Lung (tissue), 12 donors: ENCODE data around the gene CA14. TPM values are rescaled to one million over a fixed set of nuclear protein-coding genes. Genes with fewer than 3 reads are reported as not detected.

Source experiments
- ATAC-seq: fragments of 200-7000 bp; cut with Tn5 transposase; one replicate; pipeline ENCODE4 v1.9.1; 2020; ENCODE audit warnings: moderate number of reproducible peaks; ENCODE audit not compliant: insufficient read depth, low FRiP score
- DNase-seq, 3 donors: peaks; one replicate each; pipeline ENCODE4 v3.0.0-alpha.2; 2013 to 2017
- H3K27ac ChIP-seq, 2 donors: one replicate each; pipeline ENCODE4 v1.5.1; 2013; ENCODE audit warnings: mild to moderate bottlenecking in 2 of 2, moderate library complexity in 2 of 2, control low read depth in 1 of 2, inconsistent platforms in 1 of 2, low read depth in 1 of 2, low read length in 1 of 2
- H3K27me3 ChIP-seq, 3 donors: one replicate each; pipeline ENCODE4 v1.5.1; 2013; ENCODE audit warnings: low read length in 2 of 3; ENCODE audit not compliant: control insufficient read depth in 3 of 3, insufficient read depth in 3 of 3
- H3K36me3 ChIP-seq, 4 donors: one replicate each; pipeline ENCODE4 v1.5.1; 2013; ENCODE audit warnings: low read length in 4 of 4, mild to moderate bottlenecking in 1 of 4, moderate library complexity in 1 of 4; ENCODE audit not compliant: control insufficient read depth in 4 of 4, insufficient read depth in 4 of 4
- H3K4me1 ChIP-seq, 5 donors: one replicate each; pipeline ENCODE4 v1.5.1; 2013; ENCODE audit warnings: low read length in 5 of 5, mild to moderate bottlenecking in 2 of 5, moderate library complexity in 1 of 5; ENCODE audit not compliant: control insufficient read depth in 5 of 5, insufficient read depth in 5 of 5
- H3K4me3 ChIP-seq: one replicate; pipeline ENCODE4 v1.5.1; 2013; ENCODE audit warnings: mild to moderate bottlenecking, control low read depth, moderate library complexity
- H3K9ac ChIP-seq, 2 donors: one replicate each; pipeline ENCODE4 v1.5.1; 2013; ENCODE audit warnings: low read length in 2 of 2, control low read depth in 1 of 2; ENCODE audit not compliant: insufficient read depth in 1 of 2
- H3K9me3 ChIP-seq, 4 donors: one replicate each; pipeline ENCODE4 v1.5.1; 2013; ENCODE audit warnings: low read length in 3 of 4, mild to moderate bottlenecking in 1 of 4, moderate library complexity in 1 of 4; ENCODE audit not compliant: control insufficient read depth in 4 of 4, insufficient read depth in 3 of 4
- WGBS, 2 donors: extraction: QIAGEN DNeasy Blood & Tissue Kit; methylation state at CpG; one replicate each; pipeline ENCODE4 v1.1.7; 2013; 5-methylcytosine and 5-hydroxymethylcytosine counted together
- polyA plus RNA-seq, 2 donors: library from polyadenylated mRNA; stranded (reverse); fragments of 200-250 nt; gene quantifications; one replicate each; pipeline ENCODE4 v1.2.1, GENCODE V29; 2013
- total RNA-seq, 2 donors: library from RNA; depleted of rRNA in 1 of 2; stranded (reverse); fragments of >200 nt in 1 of 2; gene quantifications; one replicate each; pipeline ENCODE4 v1.2.1, GENCODE V29; 2014 to 2021
- TF ChIP-seq, protein P1 (sequence below): IDR thresholded peaks from 2 replicates; pipeline ENCODE4 v1.5.1; 2012; ENCODE audit warnings: mild to moderate bottlenecking; ENCODE audit errors: control extremely low read depth, extremely low read depth
- donor health status: control.
- donor health status: control.
- donor health status: Bipolar disorder and iron deficiency.
- donor health status: healthy.
- donor health status: DM: yes; HTN: yes; CAD: no.

The CA14 gene
- total and polyA plus RNA-seq, 4 donors: 0.14 to 0.40 (median 0.24) TPM

DNA sequence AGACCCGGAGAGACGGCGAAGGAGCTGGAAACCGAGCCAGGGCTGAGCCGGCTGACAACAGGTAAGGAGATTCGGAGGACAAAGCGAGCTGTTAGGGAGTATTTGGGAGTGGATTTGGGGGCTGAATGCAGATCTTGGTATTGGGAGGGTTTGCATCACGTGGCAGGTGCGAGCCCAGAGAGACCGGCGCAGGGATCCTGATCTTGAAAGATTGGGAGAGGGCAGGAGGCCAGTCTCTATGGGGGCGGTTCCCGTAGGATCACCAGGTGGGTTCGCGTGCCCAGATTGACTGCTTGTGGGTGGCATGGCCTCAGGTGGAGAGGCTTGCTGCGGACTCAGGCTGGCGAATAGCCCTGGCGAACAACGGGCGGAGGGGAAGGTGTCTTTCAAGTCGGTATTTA, 25.0 kb downstream of the CA14 start:
- Histone ChIP-seq H3K27ac (peak overlapping the region; percentile 82 to 88), H3K27me3 (no peaks in the 10 kb centered on the region), H3K9ac (peak overlapping the region; percentile 17 to 21), H3K9me3 (no peaks in the 10 kb centered on the region), H3K36me3 (peaks cover 0 to 7% (median 2%) of the 10 kb centered on the region in 4 donors), H3K4me1 (peaks cover 0 to 17% (median 4%) of the 10 kb centered on the region in 5 donors), H3K4me3 (peak overlapping the region; percentile 45)
- TF ChIP-seq, protein P1, sequence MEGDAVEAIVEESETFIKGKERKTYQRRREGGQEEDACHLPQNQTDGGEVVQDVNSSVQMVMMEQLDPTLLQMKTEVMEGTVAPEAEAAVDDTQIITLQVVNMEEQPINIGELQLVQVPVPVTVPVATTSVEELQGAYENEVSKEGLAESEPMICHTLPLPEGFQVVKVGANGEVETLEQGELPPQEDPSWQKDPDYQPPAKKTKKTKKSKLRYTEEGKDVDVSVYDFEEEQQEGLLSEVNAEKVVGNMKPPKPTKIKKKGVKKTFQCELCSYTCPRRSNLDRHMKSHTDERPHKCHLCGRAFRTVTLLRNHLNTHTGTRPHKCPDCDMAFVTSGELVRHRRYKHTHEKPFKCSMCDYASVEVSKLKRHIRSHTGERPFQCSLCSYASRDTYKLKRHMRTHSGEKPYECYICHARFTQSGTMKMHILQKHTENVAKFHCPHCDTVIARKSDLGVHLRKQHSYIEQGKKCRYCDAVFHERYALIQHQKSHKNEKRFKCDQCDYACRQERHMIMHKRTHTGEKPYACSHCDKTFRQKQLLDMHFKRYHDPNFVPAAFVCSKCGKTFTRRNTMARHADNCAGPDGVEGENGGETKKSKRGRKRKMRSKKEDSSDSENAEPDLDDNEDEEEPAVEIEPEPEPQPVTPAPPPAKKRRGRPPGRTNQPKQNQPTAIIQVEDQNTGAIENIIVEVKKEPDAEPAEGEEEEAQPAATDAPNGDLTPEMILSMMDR: no peak
- WGBS, 2 donors: 6 to 10% methylated on average over 21 of the region's 21 CpGs
- no peak for ATAC-seq
- no peak for DNase-seq

DNA sequence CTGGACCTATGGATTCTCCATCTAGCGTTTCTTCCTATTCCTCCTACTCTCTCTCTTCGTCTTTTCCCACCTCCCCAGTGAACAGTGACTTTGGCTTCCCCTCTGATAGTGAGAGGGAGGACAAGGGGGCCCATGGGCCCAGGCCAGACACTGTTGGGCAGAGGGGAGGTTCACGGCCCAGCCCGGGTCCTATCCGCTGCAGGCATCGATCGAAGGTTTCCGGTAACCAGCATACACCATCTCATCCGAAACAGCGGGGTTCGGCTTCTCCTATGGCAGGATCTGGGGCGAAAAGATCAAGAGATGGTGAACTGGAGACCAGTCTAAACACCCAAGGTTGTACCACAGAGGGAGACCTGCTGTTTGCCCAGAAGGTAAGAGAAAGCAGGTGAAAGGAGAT, 25.7 kb downstream of the CA14 start:
- peak overlapping the region in 1 of 2 donors; percentile 82 for H3K27ac ChIP-seq
- DNase-seq (no peak), ATAC-seq (no peak)
- peak overlapping the region in 1 of 2 donors; percentile 21 for H3K9ac ChIP-seq
- H3K9me3 ChIP-seq: no peaks in the 10 kb centered on the region
- H3K36me3 ChIP-seq: peaks cover 0 to 7% (median 2%) of the 10 kb centered on the region in 4 donors
- H3K4me1 ChIP-seq: peaks cover 0 to 17% (median 4%) of the 10 kb centered on the region in 5 donors
- 85 to 95% methylated on average over 12 of the region's 12 CpGs for WGBS, 2 donors
- H3K27me3 ChIP-seq: no peaks in the 10 kb centered on the region
- TF ChIP-seq, protein P1: no peak
- H3K4me3 ChIP-seq: no peak overlapping the region

DNA sequence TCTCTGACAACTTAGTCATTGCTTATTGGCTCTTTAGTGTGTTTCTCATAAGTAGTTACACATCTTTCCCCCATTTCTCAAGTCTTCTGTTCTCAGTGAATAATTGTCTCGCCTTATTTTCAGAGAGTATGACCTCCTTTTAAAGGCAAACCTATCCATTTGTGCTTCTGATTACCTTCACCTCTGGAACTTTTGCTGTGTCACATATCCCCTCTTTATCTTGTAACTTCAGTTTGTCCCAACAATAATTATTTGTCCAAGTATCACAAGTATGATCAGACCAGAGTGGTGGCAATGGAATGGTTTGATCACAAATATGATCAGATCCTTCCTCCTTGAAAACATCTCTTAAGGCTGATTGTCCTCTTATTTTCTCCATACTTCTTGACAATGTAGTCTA, 30.8 kb downstream of the CA14 start:
- TF ChIP-seq, protein P1: no peak
- DNase-seq (no peak), ATAC-seq (no peak)
- Histone ChIP-seq H3K4me3 (no peak overlapping the region), H3K27me3 (no peaks in the 10 kb centered on the region), H3K9me3 (no peaks in the 10 kb centered on the region), H3K4me1 (peaks cover 0 to 5% (median under 1%) of the 10 kb centered on the region in 5 donors), H3K36me3 (peaks cover 0 to 7% (median 2%) of the 10 kb centered on the region in 4 donors), H3K9ac (no peak overlapping the region), H3K27ac (no peak overlapping the region)
- WGBS, 2 donors: 94 to 97% methylated on average over 1 of the region's 1 CpG

DNA sequence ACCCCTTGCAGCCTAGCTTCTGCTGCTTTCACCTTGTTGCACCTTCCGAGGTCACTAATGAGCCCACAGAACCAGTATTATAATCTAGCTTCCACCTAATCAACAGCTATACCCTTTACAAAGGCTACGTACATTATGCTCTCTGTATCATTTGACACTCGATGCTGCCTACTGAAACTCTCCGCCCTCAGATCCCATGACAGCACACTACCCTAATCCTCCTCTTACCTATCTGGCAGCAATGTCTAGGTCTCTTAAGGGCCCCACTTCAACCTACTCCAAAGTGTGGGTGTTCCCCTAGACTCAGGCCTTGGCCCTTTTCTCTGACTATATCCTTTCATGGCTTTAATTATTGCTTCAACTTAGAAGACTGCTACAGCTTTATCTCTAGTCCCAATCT, 31.2 kb downstream of the CA14 start:
- no peak overlapping the region for H3K4me3 ChIP-seq
- 81 to 95% methylated on average over 4 of the region's 4 CpGs for WGBS, 2 donors
- no peak for DNase-seq
- TF ChIP-seq, protein P1: no peak
- peaks cover 0 to 7% (median 2%) of the 10 kb centered on the region in 4 donors for H3K36me3 ChIP-seq
- H3K9ac ChIP-seq: no peak overlapping the region
- no peak overlapping the region for H3K27ac ChIP-seq
- ATAC-seq: no peak
- H3K27me3 ChIP-seq: no peaks in the 10 kb centered on the region
- H3K9me3 ChIP-seq: no peaks in the 10 kb centered on the region
- H3K4me1 ChIP-seq: peaks cover 0 to 3% (median 0%) of the 10 kb centered on the region in 5 donors
